Endothelial cell (in vitro differentiated cells): ENCODE measurements around the gene DNAJC3. TPM values are rescaled to one million over a fixed set of nuclear protein-coding genes. Genes with fewer than 3 reads are reported as not detected.
A peak's percentile ranks its signal among the peaks of the same experiment; 100 is the strongest.

Source experiments
- DNase-seq: peaks from one replicate; pipeline ENCODE4 v3.0.0; 2021; ENCODE audit warnings: low spot score
- H3K27ac Mint-ChIP-seq: one replicate; pipeline ENCODE4 v1.8.0; 2021; ENCODE audit warnings: mixed read lengths, inconsistent platforms; ENCODE audit not compliant: unreplicated experiment
- H3K27me3 Mint-ChIP-seq: one replicate; pipeline ENCODE4 v1.8.0; 2021; ENCODE audit warnings: mild to moderate bottlenecking, moderate library complexity, mixed read lengths, inconsistent platforms; ENCODE audit not compliant: unreplicated experiment
- H3K36me3 Mint-ChIP-seq: one replicate; pipeline ENCODE4 v1.8.0; 2021; ENCODE audit warnings: mild to moderate bottlenecking, low read depth, mixed read lengths, inconsistent platforms; ENCODE audit not compliant: unreplicated experiment
- H3K4me1 Mint-ChIP-seq: one replicate; pipeline ENCODE4 v1.8.0; 2021; ENCODE audit warnings: mild to moderate bottlenecking, mixed read lengths, inconsistent platforms; ENCODE audit not compliant: unreplicated experiment
- H3K4me3 Mint-ChIP-seq: one replicate; pipeline ENCODE4 v1.8.0; 2021; ENCODE audit warnings: mild to moderate bottlenecking, mixed read lengths, inconsistent platforms; ENCODE audit not compliant: unreplicated experiment
- H3K9me3 Mint-ChIP-seq: one replicate; pipeline ENCODE4 v1.8.0; 2021; ENCODE audit warnings: mixed read lengths, inconsistent platforms; ENCODE audit not compliant: unreplicated experiment
- total RNA-seq: library from RNA; stranded (reverse); fragmentation: NEBNext Ultra II Directional; extraction: Animal tissue kit (Norgen Biotek cat#: 25700); gene quantifications from one replicate; pipeline ENCODE4 v1.2.1, GENCODE V29; 2021; ENCODE audit not compliant: unreplicated experiment
- TF ChIP-seq, protein P1 (sequence below): fragments of 200-600 bp; sonication (generic); IDR thresholded peaks from one replicate; pipeline ENCODE4 v1.5.0; 2021; ENCODE audit warnings: antibody characterized with exemption; ENCODE audit not compliant: unreplicated experiment

The DNAJC3 gene
- total RNA-seq, 1 donor from 2014 or later: 50.3 TPM

DNA sequence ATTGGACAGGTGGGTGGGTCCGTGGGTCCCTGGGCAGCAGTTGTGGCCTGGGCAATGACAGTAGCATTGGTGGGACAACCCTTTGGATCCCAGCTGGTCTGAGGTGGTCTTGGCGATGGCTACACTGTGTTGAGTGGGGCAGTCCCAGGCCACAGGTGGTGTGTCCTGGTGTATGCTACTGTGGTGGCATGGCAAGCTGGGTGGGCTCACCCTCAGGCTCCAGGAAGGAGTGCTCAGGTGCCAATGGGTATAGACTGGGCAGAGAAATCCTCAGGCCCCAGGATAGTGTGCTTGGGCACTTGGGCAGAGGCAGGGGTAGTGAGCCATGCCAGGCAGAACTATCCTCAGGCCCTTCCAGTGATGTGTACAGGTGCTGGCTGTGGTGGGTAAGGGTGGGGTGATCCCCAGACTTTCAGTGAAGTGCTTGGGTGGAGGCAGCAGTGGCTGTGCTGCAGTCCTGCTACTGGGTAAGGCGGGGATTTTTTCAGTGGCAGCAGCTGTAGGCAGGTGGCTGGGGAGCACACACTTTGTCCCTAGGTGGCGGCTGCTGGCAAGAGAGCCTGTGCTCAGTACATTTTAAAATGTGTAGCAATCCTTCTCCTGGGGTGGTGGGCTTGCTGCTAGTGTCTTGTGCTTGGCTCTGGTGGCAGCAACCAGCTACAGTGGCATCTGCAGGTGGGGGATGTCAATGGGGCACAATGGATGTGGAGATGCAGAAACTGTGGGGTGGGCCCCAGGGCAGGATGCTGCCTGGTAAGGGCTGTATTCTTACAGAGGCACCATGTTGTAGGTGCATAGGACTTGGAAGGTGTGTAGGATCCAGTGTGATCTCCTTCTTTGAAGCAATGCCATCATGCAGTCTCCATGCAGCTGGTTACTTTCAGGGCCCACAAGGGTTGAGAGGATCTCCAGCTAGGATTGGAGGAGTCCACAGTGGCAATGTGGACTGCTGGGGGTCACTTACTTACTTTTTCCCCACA lies 64.9 kb downstream of the DNAJC3 start:
- Mint-ChIP-seq H3K36me3 (peaks cover 9% of the 10 kb centered on the region), H3K27ac (no peak overlapping the region), H3K4me1 (peaks cover 13% of the 10 kb centered on the region), H3K9me3 (no peaks in the 10 kb centered on the region), H3K4me3 (no peak overlapping the region), H3K27me3 (peaks cover 6% of the 10 kb centered on the region)
- DNase-seq: no peak
- TF ChIP-seq, protein P1, sequence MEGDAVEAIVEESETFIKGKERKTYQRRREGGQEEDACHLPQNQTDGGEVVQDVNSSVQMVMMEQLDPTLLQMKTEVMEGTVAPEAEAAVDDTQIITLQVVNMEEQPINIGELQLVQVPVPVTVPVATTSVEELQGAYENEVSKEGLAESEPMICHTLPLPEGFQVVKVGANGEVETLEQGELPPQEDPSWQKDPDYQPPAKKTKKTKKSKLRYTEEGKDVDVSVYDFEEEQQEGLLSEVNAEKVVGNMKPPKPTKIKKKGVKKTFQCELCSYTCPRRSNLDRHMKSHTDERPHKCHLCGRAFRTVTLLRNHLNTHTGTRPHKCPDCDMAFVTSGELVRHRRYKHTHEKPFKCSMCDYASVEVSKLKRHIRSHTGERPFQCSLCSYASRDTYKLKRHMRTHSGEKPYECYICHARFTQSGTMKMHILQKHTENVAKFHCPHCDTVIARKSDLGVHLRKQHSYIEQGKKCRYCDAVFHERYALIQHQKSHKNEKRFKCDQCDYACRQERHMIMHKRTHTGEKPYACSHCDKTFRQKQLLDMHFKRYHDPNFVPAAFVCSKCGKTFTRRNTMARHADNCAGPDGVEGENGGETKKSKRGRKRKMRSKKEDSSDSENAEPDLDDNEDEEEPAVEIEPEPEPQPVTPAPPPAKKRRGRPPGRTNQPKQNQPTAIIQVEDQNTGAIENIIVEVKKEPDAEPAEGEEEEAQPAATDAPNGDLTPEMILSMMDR: no peak

GRCh38 chr13:95743192-95743591 lies 66.3 kb downstream of the DNAJC3 start:
- H3K27ac Mint-ChIP-seq: no peak overlapping the region
- peaks cover 13% of the 10 kb centered on the region for H3K4me1 Mint-ChIP-seq
- H3K36me3 Mint-ChIP-seq: peaks cover 9% of the 10 kb centered on the region

DNA sequence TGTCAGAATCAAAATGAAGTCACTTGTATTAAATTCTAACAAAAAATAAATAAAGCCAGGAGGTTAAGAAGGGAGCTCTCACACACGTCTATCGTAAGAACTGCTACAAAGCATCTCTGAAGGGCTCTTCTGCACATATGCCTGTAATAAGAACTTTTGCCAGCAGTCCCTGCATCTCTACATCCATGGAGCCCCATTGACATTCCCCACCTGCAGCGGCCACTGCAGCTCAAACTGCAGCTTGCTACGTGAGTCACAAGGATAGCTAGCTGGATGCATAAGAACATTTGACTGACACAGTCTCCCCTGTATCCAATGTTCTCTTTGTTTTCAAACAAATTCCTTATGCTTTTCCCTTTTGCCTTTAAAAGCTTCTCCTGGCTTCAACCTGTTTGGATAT lies 68.3 kb downstream of the DNAJC3 start:
- no peak for DNase-seq
- Mint-ChIP-seq H3K36me3 (peaks cover 14% of the 10 kb centered on the region), H3K27me3 (peaks cover 5% of the 10 kb centered on the region), H3K27ac (no peak overlapping the region), H3K4me3 (no peak overlapping the region), H3K9me3 (no peaks in the 10 kb centered on the region), H3K4me1 (peaks cover 17% of the 10 kb centered on the region)
- TF ChIP-seq, protein P1: no peak

More at GRCh38 chr13:95743192-95743591, 66.3 kb downstream of the DNAJC3 start:
- no peak overlapping the region for H3K4me3 Mint-ChIP-seq
- H3K27me3 Mint-ChIP-seq: peaks cover 6% of the 10 kb centered on the region
- TF ChIP-seq, protein P1: no peak
- no peaks in the 10 kb centered on the region for H3K9me3 Mint-ChIP-seq
- no peak for DNase-seq

- no peaks in the 10 kb centered on the region for H3K9me3 Mint-ChIP-seq
- H3K27ac Mint-ChIP-seq: no peak overlapping the region
These were observed 68.8 kb downstream of the DNAJC3 start for GRCh38 chr13:95745752-95746151.

More at GRCh38 chr13:95745752-95746151, 68.8 kb downstream of the DNAJC3 start:
- no peak for DNase-seq
- Mint-ChIP-seq H3K4me3 (no peak overlapping the region), H3K4me1 (peaks cover 16% of the 10 kb centered on the region), H3K27me3 (peaks cover 5% of the 10 kb centered on the region), H3K36me3 (peaks cover 12% of the 10 kb centered on the region)
- TF ChIP-seq, protein P1: peak; percentile 9
